Frontal cortex (tissue), 4 donors: ENCODE measurements around the gene TEDC2. TPM values are rescaled to one million over a fixed set of nuclear protein-coding genes. Genes with fewer than 3 reads are reported as not detected.
"Not testable (repeated sequence)": the region's sequence is repeated elsewhere in the genome, so short reads cannot be mapped to it uniquely, and the experiment has no call there.

Source experiments
- DNase-seq, 2 donors: peaks; one replicate each; pipeline ENCODE4 v3.0.0; 2012; ENCODE audit warnings: low spot score in 2 of 2
- FAIRE-seq: peaks from 2 replicates; lab custom pipeline; 2012; peaks lifted over from hg19 to GRCh38; lab: Jason Lieb, UNC
- total RNA-seq: library from RNA; depleted of rRNA; stranded (reverse); fragments of >200 nt; gene quantifications from one replicate; pipeline ENCODE4 v1.2.3, GENCODE V29; 2014
- donor health status: control.
- donor health status: control.
- donor health status: control.

Gene TEDC2
- total RNA-seq, 1 donor from 2014 or later, result 7.7 TPM

GRCh38 chr16:2473999-2474876 lies 14.3 kb downstream of the TEDC2 start:
- DNase-seq, result peak; percentile 84 to 90

GRCh38 chr16:2474877-2475412 lies 15.0 kb downstream of the TEDC2 start, which contains the start of gene TBC1D24:
TBC1D24 (plus strand) TSS chr16:2475127; CDS start chr16:2496149, 21,022 bp downstream.
- FAIRE-seq (no peak), DNase-seq (peak; percentile 100)

More at GRCh38 chr16:2473999-2474876, 14.3 kb downstream of the TEDC2 start:
- no peak for FAIRE-seq

GRCh38 chr16:2475413-2476344 lies 15.8 kb downstream of the TEDC2 start:
- no peak for FAIRE-seq
- no peak for DNase-seq

GRCh38 chr16:2476345-2476720 lies 16.4 kb downstream of the TEDC2 start:
- DNase-seq, result no peak

GRCh38 chr16:2476741-2477140 lies 16.8 kb downstream of the TEDC2 start:
- FAIRE-seq, result no peak
- no peak for DNase-seq

More at GRCh38 chr16:2476345-2476720, 16.4 kb downstream of the TEDC2 start:
- FAIRE-seq, result no peak

GRCh38 chr16:2477327-2477726 lies 17.4 kb downstream of the TEDC2 start:
- FAIRE-seq (no peak), DNase-seq (no peak)

GRCh38 chr16:2478279-2478678 lies 18.4 kb downstream of the TEDC2 start:
- FAIRE-seq (no peak), DNase-seq (no peak)

- not testable (repeated sequence) for DNase-seq, FAIRE-seq
Observed at GRCh38 chr16:2479996-2480395, 20.1 kb downstream of the TEDC2 start.

GRCh38 chr16:2480948-2481347 lies 21.0 kb downstream of the TEDC2 start:
- DNase-seq (no peak), FAIRE-seq (no peak)

GRCh38 chr16:2481676-2482075 lies 21.8 kb downstream of the TEDC2 start:
- FAIRE-seq (no peak), DNase-seq (no peak)

- FAIRE-seq (no peak), DNase-seq (no peak)
Observed at GRCh38 chr16:2482249-2482648, 22.3 kb downstream of the TEDC2 start.

- FAIRE-seq, result no peak
- peak; percentile 66 to 68 for DNase-seq
Observed at GRCh38 chr16:2482708-2483534, 23.0 kb downstream of the TEDC2 start.

GRCh38 chr16:2483939-2484897 lies 24.3 kb downstream of the TEDC2 start:
- FAIRE-seq (no peak), DNase-seq (no peak)

GRCh38 chr16:2484898-2485508 lies 25.1 kb downstream of the TEDC2 start:
- DNase-seq (no peak), FAIRE-seq (no peak)

- DNase-seq, result no peak
Observed at GRCh38 chr16:2485811-2486507, 26.1 kb downstream of the TEDC2 start.

GRCh38 chr16:2486645-2487516 lies 27.0 kb downstream of the TEDC2 start:
- DNase-seq (peak; percentile 70 to 79), FAIRE-seq (no peak)

More at GRCh38 chr16:2485811-2486507, 26.1 kb downstream of the TEDC2 start:
- no peak for FAIRE-seq
